Measurements from ENCODE around the gene AKT1S1. TPM values are rescaled to one million over a fixed set of nuclear protein-coding genes. Genes with fewer than 3 reads are reported as not detected.

Gene AKT1S1
- total and polyA plus RNA-seq, 2 donors (not counting 3 experiments of a cell fraction or from before 2014, with no cell fraction given) = 64.2 to 68.3 TPM

DNA sequence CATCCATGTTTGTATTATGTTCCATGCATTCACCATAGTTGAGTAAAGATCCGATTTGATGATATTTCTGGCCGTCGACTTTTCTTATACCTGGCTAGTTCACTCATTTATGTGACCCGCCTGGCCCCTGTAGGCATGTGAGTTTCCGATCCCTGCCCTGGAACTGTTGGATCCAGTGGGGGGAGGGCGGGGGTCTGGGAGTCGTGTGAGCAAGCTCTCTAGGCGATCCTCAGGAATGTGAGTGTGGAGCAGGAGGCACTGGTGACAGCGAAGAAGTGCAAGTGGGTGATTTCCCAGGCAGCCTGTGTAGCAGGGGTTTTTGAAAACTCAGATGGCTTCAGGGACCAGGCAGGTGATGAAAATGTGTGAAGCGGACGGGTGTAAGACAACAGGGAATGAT lies 36.8 kb downstream of the AKT1S1 start:
- Histone ChIP-seq H3K9ac (replicated peaks; ENCODE audit: extremely low read depth, insufficient read depth, low read length) (no peak overlapping the region), H3K9me1 (replicated peaks; ENCODE audit: control insufficient read depth, extremely low read depth, insufficient read depth, low read length) (no peaks in the 10 kb centered on the region), H3K4me2 (ENCODE audit: insufficient read depth, low read length) (no peak overlapping the region), H3K27me3 (ENCODE audit: control insufficient read depth in 2 of 2, insufficient read depth in 2 of 2, low read length in 2 of 2) (no peaks in the 10 kb centered on the region), H4K20me1 (replicated peaks; ENCODE audit: control insufficient read depth, extremely low read depth, insufficient read depth, low read length) (no peaks in the 10 kb centered on the region), H3K27ac (ENCODE audit: insufficient read depth, low read depth, low read length) (no peak overlapping the region), H3K36me3 (ENCODE audit: control insufficient read depth in 2 of 2, extremely low read depth in 1 of 2, insufficient read depth in 2 of 2, low read length in 2 of 2) (peaks cover 2 to 27% of the 10 kb centered on the region in 2 experiments), H3K4me1 (ENCODE audit: control insufficient read depth, extremely low read depth, insufficient read depth, low read length) (no peaks in the 10 kb centered on the region), H2AFZ (ENCODE audit: low read depth, low read length) (no peak overlapping the region), H3K4me3 (replicated peaks in 1 of 3; ENCODE audit: insufficient read depth in 1 of 3, low read depth in 1 of 3, low read length in 3 of 3) (no peak overlapping the region), H3K79me2 (ENCODE audit: control insufficient read depth, insufficient read depth, low read length) (no peaks in the 10 kb centered on the region), H3K9me3 (replicated peaks; ENCODE audit: control insufficient read depth, insufficient read depth, low read length) (no peaks in the 10 kb centered on the region)
- dilution Hi-C loops (cut with MboI; ENCODE audit: extremely low pct_ligation_motif_present, low sequenced_read_pairs) (no loop called here), intact Hi-C loops (cut with micrococcal nuclease) (no loop called here)
- no peak for TF ChIP-seq POLR2A (IDR thresholded peaks at IDR 0.05; ENCODE audit: low read depth, low read length)
- no peak for TF ChIP-seq POLR2AphosphoS5 (IDR thresholded peaks at IDR 0.05; ENCODE audit: insufficient read depth, low read depth, low read length)
- no peak for TF ChIP-seq EZH2 (IDR thresholded peaks at IDR 0.05; ENCODE audit: borderline replicate concordance, low read depth, low read length, severe bottlenecking)
- TF ChIP-seq MYC (IDR thresholded peaks at IDR 0.05; ENCODE audit: low read depth, low read length) = no peak
- no peak for TF ChIP-seq FOS (IDR thresholded peaks at IDR 0.05; ENCODE audit: borderline replicate concordance, insufficient read depth, low read length)
- TF ChIP-seq GATA2 (IDR thresholded peaks at IDR 0.05; ENCODE audit: insufficient read depth, insufficient read length, low read depth, low read length) = no peak
- ChIA-PET POLR2A (no interaction called here), CTCF (no interaction called here)
- no TSS peak for BruUV-seq (replicated peaks)
- FAIRE-seq (no peak), DNase-seq (ENCODE audit: low read depth, low spot score) (no peak)

DNA sequence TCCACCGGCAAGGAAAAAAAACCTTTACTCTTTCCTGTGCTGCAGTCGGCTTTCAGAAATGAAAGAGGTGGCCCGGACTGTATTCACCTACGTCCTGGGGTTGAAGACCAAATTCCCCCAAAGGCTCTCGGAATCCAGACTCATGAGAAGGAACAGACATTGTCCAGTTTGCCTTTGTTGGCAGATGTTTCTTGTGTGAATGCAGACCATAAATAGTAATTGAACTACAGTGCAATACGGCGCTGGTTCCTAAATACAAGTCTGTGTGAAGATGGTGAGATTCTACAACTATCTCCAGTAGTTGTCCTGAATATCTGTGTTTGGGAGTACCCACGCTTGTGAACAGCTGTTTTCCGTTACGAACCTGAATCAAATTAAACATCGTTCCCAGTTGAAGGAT lies 37.4 kb downstream of the AKT1S1 start:
- H3K36me3 ChIP-seq (ENCODE audit: control insufficient read depth in 2 of 2, extremely low read depth in 1 of 2, insufficient read depth in 2 of 2, low read length in 2 of 2) = peaks cover 2 to 32% of the 10 kb centered on the region in 2 experiments
- intact Hi-C loops (cut with micrococcal nuclease) (no loop called here), dilution Hi-C loops (cut with MboI; ENCODE audit: extremely low pct_ligation_motif_present, low sequenced_read_pairs) (no loop called here)
- no peak overlapping the region for H3K4me3 ChIP-seq (replicated peaks in 1 of 3; ENCODE audit: insufficient read depth in 1 of 3, low read depth in 1 of 3, low read length in 3 of 3)
- H3K27me3 ChIP-seq (ENCODE audit: control insufficient read depth in 2 of 2, insufficient read depth in 2 of 2, low read length in 2 of 2) = no peaks in the 10 kb centered on the region
- TF ChIP-seq GATA2 (IDR thresholded peaks at IDR 0.05; ENCODE audit: insufficient read depth, insufficient read length, low read depth, low read length) (no peak), POLR2AphosphoS5 (IDR thresholded peaks at IDR 0.05; ENCODE audit: insufficient read depth, low read depth, low read length) (no peak), FOS (IDR thresholded peaks at IDR 0.05; ENCODE audit: borderline replicate concordance, insufficient read depth, low read length) (no peak), JUN (IDR thresholded peaks at IDR 0.05; ENCODE audit: borderline replicate concordance, insufficient read depth, insufficient read length, low read depth) (no peak)
- H3K9ac ChIP-seq (replicated peaks; ENCODE audit: extremely low read depth, insufficient read depth, low read length) = no peak overlapping the region
- no peak overlapping the region for H2AFZ ChIP-seq (ENCODE audit: low read depth, low read length)
- H3K9me3 ChIP-seq (replicated peaks; ENCODE audit: control insufficient read depth, insufficient read depth, low read length) = no peaks in the 10 kb centered on the region
- no peak for DNase-seq (ENCODE audit: low read depth, low spot score)
- POLR2A ChIA-PET = no interaction called here
- H4K20me1 ChIP-seq (replicated peaks; ENCODE audit: control insufficient read depth, extremely low read depth, insufficient read depth, low read length) = no peaks in the 10 kb centered on the region
- no peak overlapping the region for H3K4me2 ChIP-seq (ENCODE audit: insufficient read depth, low read length)
- no peaks in the 10 kb centered on the region for H3K79me2 ChIP-seq (ENCODE audit: control insufficient read depth, insufficient read depth, low read length)
- no peaks in the 10 kb centered on the region for H3K4me1 ChIP-seq (ENCODE audit: control insufficient read depth, extremely low read depth, insufficient read depth, low read length)
- no TSS peak for BruUV-seq (replicated peaks)
- H3K27ac ChIP-seq (ENCODE audit: insufficient read depth, low read depth, low read length) = no peak overlapping the region
- no peak for FAIRE-seq
- no peaks in the 10 kb centered on the region for H3K9me1 ChIP-seq (replicated peaks; ENCODE audit: control insufficient read depth, extremely low read depth, insufficient read depth, low read length)
- CTCF ChIA-PET = no interaction called here

Data from endothelial cell of umbilical vein (primary cell).